HepG2 (cell line): Measurements from ENCODE around the gene MARCHF5. TPM values are rescaled to one million over a fixed set of nuclear protein-coding genes. Genes with fewer than 3 reads are reported as not detected.

ENCODE experiments used
- ATAC-seq: fragments of 200-7000 bp; cut with Tn5 transposase; 3 replicates; pipeline ENCODE4 v1.9.1; 2020; ENCODE audit warnings: mild to moderate bottlenecking, moderate library complexity
- BruUV-seq: library from RNA; stranded (reverse); fragments of 400-500 nt; replicated peaks from 2 replicates; lab custom pipeline; 2021; lab: Mats Ljungman, UMichigan
- CTCF ChIA-PET: fragments of 300-600 bp; formaldehyde crosslinking; extraction: SDS; loops from one replicate; lab custom pipeline; 2021; ENCODE audit warnings: low total read pairs, inconsistent platforms, low intra/inter-chr PET ratio; lab: Yijun Ruan, JAX
- POLR2A ChIA-PET: fragments of 350-600 bp; sonication (Branson Sonifier 250); formaldehyde crosslinking; loops from one replicate; lab custom pipeline; 2020; ENCODE audit warnings: antibody characterized with exemption, inconsistent platforms; lab: Yijun Ruan, JAX
- DNase-seq: peaks from one replicate; pipeline ENCODE4 v3.0.0-alpha.2; 2015; ENCODE audit warnings: low spot score
- FAIRE-seq: peaks from 3 replicates; lab custom pipeline; 2011; peaks lifted over from hg19 to GRCh38; lab: Jason Lieb, UNC
- H2AFZ ChIP-seq: one replicate; pipeline ENCODE4 v1.6.1; 2011; ENCODE audit warnings: low read length, inconsistent platforms
- H3K27ac ChIP-seq: fragments of 300-600 bp; 3 replicates; pipeline ENCODE4 v1.8.0; 2011; ENCODE audit warnings: mixed run types, mild to moderate bottlenecking, mixed read lengths, low read length, inconsistent platforms; ENCODE audit not compliant: insufficient read depth; ENCODE audit errors: extremely low read length
- H3K27me3 ChIP-seq, 2 experiments: fragments of 200-600 bp in 1 of 2; 2 replicates in 1 of 2; 3 replicates in 1 of 2; pipeline versions ENCODE4 v1.6.0 to v1.8.0; 2011; ENCODE audit warnings: low read length in 2 of 2, mild to moderate bottlenecking in 2 of 2, moderate library complexity in 2 of 2, inconsistent platforms in 1 of 2; ENCODE audit not compliant: insufficient read depth in 2 of 2, control insufficient read depth in 1 of 2
- H3K36me3 ChIP-seq, 2 experiments: fragments of 200-600 bp in 1 of 2; replicated peaks in 1 of 2; 2 replicates in 1 of 2; 3 replicates in 1 of 2; pipeline versions ENCODE4 v1.5.1 to v1.8.0; 2011; ENCODE audit warnings: low read length in 2 of 2, inconsistent platforms in 1 of 2; ENCODE audit not compliant: insufficient read depth in 2 of 2, control insufficient read depth in 1 of 2
- H3K4me1 ChIP-seq: 2 replicates; pipeline ENCODE4 v1.5.1; 2012; ENCODE audit warnings: low read length, inconsistent platforms; ENCODE audit not compliant: insufficient read depth
- H3K4me2 ChIP-seq: 2 replicates; pipeline ENCODE4 v1.6.0; 2011; ENCODE audit warnings: low read depth, low read length, inconsistent platforms
- H3K4me3 ChIP-seq, 3 experiments: fragments of 200-600 bp in 1 of 3; sonication (generic), shearing (Covaris generic) in 1 of 3; replicated peaks in 1 of 3; 2 replicates each; pipeline ENCODE4 v1.5.1; 2011 to 2016; ENCODE audit warnings: low read length in 3 of 3, inconsistent platforms in 2 of 3, low read depth in 2 of 3, mild to moderate bottlenecking in 2 of 3, control low read depth in 1 of 3, mixed read lengths in 1 of 3; ENCODE audit not compliant: insufficient read depth in 1 of 3
- H3K79me2 ChIP-seq: one replicate; pipeline ENCODE4 v1.6.1; 2011; ENCODE audit warnings: low read length, inconsistent platforms; ENCODE audit not compliant: insufficient read depth
- H3K9ac ChIP-seq: 2 replicates; pipeline ENCODE4 v1.6.0; 2011; ENCODE audit warnings: mild to moderate bottlenecking, low read depth, low read length, inconsistent platforms; ENCODE audit not compliant: insufficient read depth
- H3K9me3 ChIP-seq: 2 replicates; pipeline ENCODE4 v1.5.1; 2012; ENCODE audit warnings: mild to moderate bottlenecking, low read length
- H4K20me1 ChIP-seq: 2 replicates; pipeline ENCODE4 v1.6.0; 2011; ENCODE audit warnings: inconsistent platforms, mild to moderate bottlenecking, low read length, moderate library complexity; ENCODE audit not compliant: insufficient read depth
- FOXM1 ChIP-seq: sonication (generic); formaldehyde crosslinking; IDR thresholded peaks from 2 replicates; pipeline ENCODE4 v1.5.0; 2020; ENCODE audit warnings: missing genetic modification reagents
- SUZ12 ChIP-seq: fragments of 150-350 bp; IDR thresholded peaks from 2 replicates; pipeline ENCODE4 v1.6.1; 2014; ENCODE audit warnings: low read depth, low read length
- ZNF337 ChIP-seq: sonication (generic); formaldehyde crosslinking; IDR thresholded peaks from 2 replicates; pipeline ENCODE4 v1.5.1; 2020; ENCODE audit warnings: missing genetic modification reagents, low read depth, mild to moderate bottlenecking, borderline replicate concordance
- ZNF563 ChIP-seq: sonication (generic); formaldehyde crosslinking; IDR thresholded peaks from 2 replicates; pipeline ENCODE4 v1.8.0; 2022; ENCODE audit warnings: mild to moderate bottlenecking, moderate library complexity, missing genetic modification reagents
- in situ Hi-C: cut with HindIII; loops from 2 replicates; pipeline ENCODE4 v1.10.0; 2017; ENCODE audit warnings: low pct_unique_long_range_greater_than_20kb; ENCODE audit not compliant: extremely low pct_ligation_motif_present
- intact Hi-C: fragments of 100-400 bp; cut with micrococcal nuclease; formaldehyde crosslinking; loops from one replicate; pipeline ENCODE4 v1.10.0; 2022; ENCODE audit not compliant: unreplicated experiment
- polyA plus RNA-seq, 8 experiments: library from polyadenylated mRNA; depleted of rRNA in 3 of 8; stranded (reverse) in 7 of 8; unstranded in 1 of 8; fragments of >200 nt; fragmentation: Illumina TruSeq in 4 of 8; extraction: Trizol in 4 of 8; gene quantifications; 2 replicates each; pipeline versions ENCODE4 v1.2.1 to v1.2.3, GENCODE V29; 2011 to 2016; ENCODE audit warnings: low read depth in 4 of 8, missing spikeins in 1 of 8, mixed read lengths in 1 of 8; ENCODE audit not compliant: insufficient read depth in 1 of 8
- total RNA-seq, 5 experiments: library from RNA; depleted of rRNA; stranded (reverse); fragments of >200 nt; fragmentation: Illumina TruSeq; extraction: Trizol; gene quantifications; 2 replicates each; pipeline ENCODE4 v1.2.3, GENCODE V29; 2016; ENCODE audit warnings: low read depth in 1 of 5
- TF ChIP-seq, protein P1 (sequence below): sonication (generic); formaldehyde crosslinking; IDR thresholded peaks from 2 replicates; pipeline ENCODE4 v1.4.0; 2020; ENCODE audit warnings: low read depth, missing genetic modification reagents
- TF ChIP-seq, protein P2 (sequence below): sonication (generic); formaldehyde crosslinking; IDR thresholded peaks from 2 replicates; pipeline ENCODE4 v1.5.0; 2020; ENCODE audit warnings: missing genetic modification reagents

Gene MARCHF5
- total and polyA plus RNA-seq, 2 of the 13 experiments (the other 11 are each of a cell fraction or from before 2014, with no cell fraction given), result 19.4 to 21.0 TPM

DNA sequence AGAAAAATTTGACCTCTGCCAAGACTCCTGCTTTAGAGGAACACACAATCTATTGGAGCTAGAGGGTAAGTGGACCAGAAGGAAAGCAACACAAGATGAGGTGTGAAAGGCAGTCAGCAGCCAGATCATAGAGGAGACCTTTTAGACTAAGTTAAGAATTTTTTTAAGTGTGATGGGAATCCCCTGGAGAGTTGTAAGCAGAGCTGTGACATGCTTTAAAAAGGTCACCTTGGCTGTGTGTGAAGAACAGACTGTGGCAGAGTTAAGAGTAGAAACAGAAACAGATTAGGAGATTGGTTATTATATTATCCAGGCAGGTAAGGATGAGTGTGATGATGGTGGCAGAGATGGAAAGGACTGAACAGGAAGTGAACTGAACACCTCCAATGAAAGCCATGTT, 23.6 kb upstream of the MARCHF5 start:
- in situ Hi-C loops (no loop called here), intact Hi-C loops (no loop called here)
- no peaks in the 10 kb centered on the region for H3K79me2 ChIP-seq
- no peaks in the 10 kb centered on the region for H3K9me3 ChIP-seq
- ATAC-seq, result no peak
- TF ChIP-seq SUZ12 (no peak), ZNF337 (no peak), FOXM1 (CRISPR knock-in tag) (no peak), ZNF563 (CRISPR knock-in tag) (no peak)
- TF ChIP-seq, protein P1, sequence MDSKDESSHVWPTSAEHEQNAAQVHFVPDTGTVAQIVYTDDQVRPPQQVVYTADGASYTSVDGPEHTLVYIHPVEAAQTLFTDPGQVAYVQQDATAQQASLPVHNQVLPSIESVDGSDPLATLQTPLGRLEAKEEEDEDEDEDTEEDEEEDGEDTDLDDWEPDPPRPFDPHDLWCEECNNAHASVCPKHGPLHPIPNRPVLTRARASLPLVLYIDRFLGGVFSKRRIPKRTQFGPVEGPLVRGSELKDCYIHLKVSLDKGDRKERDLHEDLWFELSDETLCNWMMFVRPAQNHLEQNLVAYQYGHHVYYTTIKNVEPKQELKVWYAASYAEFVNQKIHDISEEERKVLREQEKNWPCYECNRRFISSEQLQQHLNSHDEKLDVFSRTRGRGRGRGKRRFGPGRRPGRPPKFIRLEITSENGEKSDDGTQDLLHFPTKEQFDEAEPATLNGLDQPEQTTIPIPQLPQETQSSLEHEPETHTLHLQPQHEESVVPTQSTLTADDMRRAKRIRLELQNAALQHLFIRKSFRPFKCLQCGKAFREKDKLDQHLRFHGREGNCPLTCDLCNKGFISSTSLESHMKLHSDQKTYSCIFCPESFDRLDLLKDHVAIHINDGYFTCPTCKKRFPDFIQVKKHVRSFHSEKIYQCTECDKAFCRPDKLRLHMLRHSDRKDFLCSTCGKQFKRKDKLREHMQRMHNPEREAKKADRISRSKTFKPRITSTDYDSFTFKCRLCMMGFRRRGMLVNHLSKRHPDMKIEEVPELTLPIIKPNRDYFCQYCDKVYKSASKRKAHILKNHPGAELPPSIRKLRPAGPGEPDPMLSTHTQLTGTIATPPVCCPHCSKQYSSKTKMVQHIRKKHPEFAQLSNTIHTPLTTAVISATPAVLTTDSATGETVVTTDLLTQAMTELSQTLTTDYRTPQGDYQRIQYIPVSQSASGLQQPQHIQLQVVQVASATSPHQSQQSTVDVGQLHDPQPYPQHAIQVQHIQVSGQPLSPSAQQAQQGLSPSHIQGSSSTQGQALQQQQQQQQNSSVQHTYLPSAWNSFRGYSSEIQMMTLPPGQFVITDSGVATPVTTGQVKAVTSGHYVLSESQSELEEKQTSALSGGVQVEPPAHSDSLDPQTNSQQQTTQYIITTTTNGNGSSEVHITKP, result no peak
- TF ChIP-seq, protein P2, sequence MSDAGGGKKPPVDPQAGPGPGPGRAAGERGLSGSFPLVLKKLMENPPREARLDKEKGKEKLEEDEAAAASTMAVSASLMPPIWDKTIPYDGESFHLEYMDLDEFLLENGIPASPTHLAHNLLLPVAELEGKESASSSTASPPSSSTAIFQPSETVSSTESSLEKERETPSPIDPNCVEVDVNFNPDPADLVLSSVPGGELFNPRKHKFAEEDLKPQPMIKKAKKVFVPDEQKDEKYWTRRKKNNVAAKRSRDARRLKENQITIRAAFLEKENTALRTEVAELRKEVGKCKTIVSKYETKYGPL (CRISPR knock-in tag), result no peak
- no peaks in the 10 kb centered on the region; a peak in 1 of 5 replicates for H3K27me3 ChIP-seq
- ChIA-PET POLR2A (no interaction called here), CTCF (no interaction called here)
- H3K4me1 ChIP-seq, result no peaks in the 10 kb centered on the region
- no peak for DNase-seq
- BruUV-seq, result no TSS peak
- no peak overlapping the region for H3K27ac ChIP-seq
- H4K20me1 ChIP-seq, result no peaks in the 10 kb centered on the region
- H3K4me3 ChIP-seq, result no peak overlapping the region
- H3K4me2 ChIP-seq, result no peak overlapping the region
- no peak overlapping the region for H2AFZ ChIP-seq
- no peaks in the 10 kb centered on the region for H3K36me3 ChIP-seq
- H3K9ac ChIP-seq, result no peak overlapping the region
- no peak for FAIRE-seq
